ENCODE data around the gene CAMK1G.

CAMK1G gene

GRCh38 chr1:209583408-209583807, at the start of gene CAMK1G:
Gene CAMK1G (plus strand): TSS chr1:209583714. CDS start chr1:209594984, 11,270 bp downstream.
- Histone ChIP-seq H3K27ac (ENCODE audit: low read depth, low read length) (no peak within 1 kb of the TSS), H3K27me3 (ENCODE audit: low read length) (no peaks in the 10 kb centered on the region), H3K79me2 (ENCODE audit: insufficient read depth, low read length) (no peaks in the 10 kb centered on the region), H2AFZ (ENCODE audit: low read depth, low read length, severe bottlenecking) (no peak within 1 kb of the TSS), H3K9ac (ENCODE audit: low read length) (no peak within 1 kb of the TSS), H3F3A (ENCODE audit: insufficient read depth) (no peaks in the 10 kb centered on the region), H3K4me2 (ENCODE audit: low read depth, low read length, poor library complexity, severe bottlenecking) (no peak within 1 kb of the TSS), H4K20me1 (ENCODE audit: low read depth, low read length) (no peaks in the 10 kb centered on the region), H3K9me3 (ENCODE audit: insufficient read depth, low read length) (no peaks in the 10 kb centered on the region), H3K36me3 (ENCODE audit: low read length) (no peaks in the 10 kb centered on the region), H3K9me2 (replicated peaks; ENCODE audit: insufficient read depth, low read length) (no peaks in the 10 kb centered on the region), H3K4me3 (ENCODE audit: insufficient read depth, low read length, poor library complexity, severe bottlenecking) (no peak within 1 kb of the TSS)
- TF ChIP-seq EZH2phosphoT487 (conservative IDR thresholded peaks at IDR 0.05; ENCODE audit: low read length): no peak
- no peak for TF ChIP-seq CTCF (IDR thresholded peaks at IDR 0.05; ENCODE audit: insufficient read depth, low read length, poor library complexity, severe bottlenecking)

GRCh38 chr1:209534496-209535250, 48.8 kb upstream of the CAMK1G start:
- Histone ChIP-seq H3K9me2 (replicated peaks; ENCODE audit: insufficient read depth, low read length) (no peaks in the 10 kb centered on the region), H2AFZ (ENCODE audit: low read depth, low read length, severe bottlenecking) (no peak overlapping the region), H3K36me3 (ENCODE audit: low read length) (no peaks in the 10 kb centered on the region), H3K79me2 (ENCODE audit: insufficient read depth, low read length) (no peaks in the 10 kb centered on the region), H3K4me3 (ENCODE audit: insufficient read depth, low read length, poor library complexity, severe bottlenecking) (no peak overlapping the region), H3K4me2 (ENCODE audit: low read depth, low read length, poor library complexity, severe bottlenecking) (no peak overlapping the region), H3K9me3 (ENCODE audit: insufficient read depth, low read length) (no peaks in the 10 kb centered on the region), H3K9ac (ENCODE audit: low read length) (no peak overlapping the region), H4K20me1 (ENCODE audit: low read depth, low read length) (no peaks in the 10 kb centered on the region), H3K27ac (ENCODE audit: low read depth, low read length) (no peak overlapping the region), H3F3A (ENCODE audit: insufficient read depth) (no peaks in the 10 kb centered on the region), H3K27me3 (ENCODE audit: low read length) (no peaks in the 10 kb centered on the region)
- TF ChIP-seq EZH2phosphoT487 (conservative IDR thresholded peaks at IDR 0.05; ENCODE audit: low read length) (no peak), CTCF (IDR thresholded peaks at IDR 0.05; ENCODE audit: insufficient read depth, low read length, poor library complexity, severe bottlenecking) (no peak)

GRCh38 chr1:209536843-209537242, 46.7 kb upstream of the CAMK1G start:
- no peak overlapping the region for H3K9ac ChIP-seq (ENCODE audit: low read length)
- no peak overlapping the region for H3K27ac ChIP-seq (ENCODE audit: low read depth, low read length)
- H3K9me3 ChIP-seq (ENCODE audit: insufficient read depth, low read length): no peaks in the 10 kb centered on the region
- no peak overlapping the region for H2AFZ ChIP-seq (ENCODE audit: low read depth, low read length, severe bottlenecking)
- no peak overlapping the region for H3K4me2 ChIP-seq (ENCODE audit: low read depth, low read length, poor library complexity, severe bottlenecking)
- no peak overlapping the region for H3K4me3 ChIP-seq (ENCODE audit: insufficient read depth, low read length, poor library complexity, severe bottlenecking)
- TF ChIP-seq EZH2phosphoT487 (conservative IDR thresholded peaks at IDR 0.05; ENCODE audit: low read length): no peak
- TF ChIP-seq CTCF (IDR thresholded peaks at IDR 0.05; ENCODE audit: insufficient read depth, low read length, poor library complexity, severe bottlenecking): no peak
- H3K79me2 ChIP-seq (ENCODE audit: insufficient read depth, low read length): no peaks in the 10 kb centered on the region
- H4K20me1 ChIP-seq (ENCODE audit: low read depth, low read length): no peaks in the 10 kb centered on the region
- H3K9me2 ChIP-seq (replicated peaks; ENCODE audit: insufficient read depth, low read length): no peaks in the 10 kb centered on the region
- H3F3A ChIP-seq (ENCODE audit: insufficient read depth): no peaks in the 10 kb centered on the region
- H3K27me3 ChIP-seq (ENCODE audit: low read length): no peaks in the 10 kb centered on the region
- H3K36me3 ChIP-seq (ENCODE audit: low read length): no peaks in the 10 kb centered on the region
